Fibroblast of mammary gland (primary cell): Measurements from ENCODE around the gene OMA1.
"Not testable (repeated sequence)": the region's sequence is repeated elsewhere in the genome, so short reads cannot be mapped to it uniquely, and the experiment has no call there.

Experiments
- DNase-seq: peaks from one replicate; pipeline ENCODE4 v3.0.0-alpha.2; 2010; ENCODE audit warnings: low read depth
- H3K4me3 ChIP-seq: 2 replicates; pipeline ENCODE4 v1.5.1; 2011; ENCODE audit warnings: low read depth, mild to moderate bottlenecking, low read length, moderate library complexity; ENCODE audit not compliant: control insufficient read depth
- TF ChIP-seq, protein P1 (sequence below): conservative IDR thresholded peaks from 2 replicates; pipeline ENCODE4 v1.5.1; 2011; ENCODE audit warnings: low read depth, low read length, inconsistent platforms; ENCODE audit not compliant: control insufficient read depth, insufficient read depth

OMA1 gene

DNA sequence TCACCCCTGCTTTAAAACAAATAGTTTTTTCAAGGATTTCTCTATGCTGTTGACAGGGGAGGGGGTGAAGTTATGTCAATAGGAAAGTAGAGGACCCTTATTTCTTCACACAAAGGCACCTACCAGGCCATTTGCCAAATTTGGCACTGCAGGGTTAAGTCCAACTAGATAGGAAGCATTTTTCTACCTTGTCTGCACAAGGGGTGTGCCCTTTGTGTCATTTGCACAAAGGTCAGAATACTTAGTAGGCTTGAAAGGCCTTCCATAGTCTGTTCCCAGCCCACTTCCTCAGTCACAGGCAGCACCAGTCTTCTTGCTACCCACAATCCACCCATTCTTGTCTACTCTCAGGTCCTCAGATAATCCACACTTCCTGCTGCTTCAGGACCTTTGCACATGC is 23.6 kb upstream of the OMA1 start:
- TF ChIP-seq, protein P1, sequence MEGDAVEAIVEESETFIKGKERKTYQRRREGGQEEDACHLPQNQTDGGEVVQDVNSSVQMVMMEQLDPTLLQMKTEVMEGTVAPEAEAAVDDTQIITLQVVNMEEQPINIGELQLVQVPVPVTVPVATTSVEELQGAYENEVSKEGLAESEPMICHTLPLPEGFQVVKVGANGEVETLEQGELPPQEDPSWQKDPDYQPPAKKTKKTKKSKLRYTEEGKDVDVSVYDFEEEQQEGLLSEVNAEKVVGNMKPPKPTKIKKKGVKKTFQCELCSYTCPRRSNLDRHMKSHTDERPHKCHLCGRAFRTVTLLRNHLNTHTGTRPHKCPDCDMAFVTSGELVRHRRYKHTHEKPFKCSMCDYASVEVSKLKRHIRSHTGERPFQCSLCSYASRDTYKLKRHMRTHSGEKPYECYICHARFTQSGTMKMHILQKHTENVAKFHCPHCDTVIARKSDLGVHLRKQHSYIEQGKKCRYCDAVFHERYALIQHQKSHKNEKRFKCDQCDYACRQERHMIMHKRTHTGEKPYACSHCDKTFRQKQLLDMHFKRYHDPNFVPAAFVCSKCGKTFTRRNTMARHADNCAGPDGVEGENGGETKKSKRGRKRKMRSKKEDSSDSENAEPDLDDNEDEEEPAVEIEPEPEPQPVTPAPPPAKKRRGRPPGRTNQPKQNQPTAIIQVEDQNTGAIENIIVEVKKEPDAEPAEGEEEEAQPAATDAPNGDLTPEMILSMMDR: no peak
- DNase-seq: no peak
- no peak overlapping the region for H3K4me3 ChIP-seq

DNA sequence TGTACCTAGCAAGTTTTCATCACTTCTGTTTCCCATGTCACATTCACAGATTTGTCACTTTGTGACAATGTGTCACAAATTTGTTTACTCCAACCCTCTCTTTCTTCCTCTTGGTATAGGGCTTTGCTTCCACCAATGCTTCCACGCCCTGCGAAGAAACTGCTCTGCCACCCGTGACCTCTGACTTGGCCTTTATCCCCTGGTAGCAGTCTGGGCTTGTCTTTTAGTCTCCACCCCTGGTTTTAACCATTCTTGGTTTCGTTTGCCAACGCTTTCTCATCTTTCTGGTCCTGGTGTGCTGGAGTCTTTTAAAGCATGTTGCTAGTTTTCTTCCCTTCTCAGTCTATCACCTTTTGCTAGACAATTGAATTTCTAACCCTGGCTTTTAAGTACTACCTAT is 22.4 kb upstream of the OMA1 start:
- TF ChIP-seq, protein P1: no peak
- no peak overlapping the region for H3K4me3 ChIP-seq
- no peak for DNase-seq

DNA sequence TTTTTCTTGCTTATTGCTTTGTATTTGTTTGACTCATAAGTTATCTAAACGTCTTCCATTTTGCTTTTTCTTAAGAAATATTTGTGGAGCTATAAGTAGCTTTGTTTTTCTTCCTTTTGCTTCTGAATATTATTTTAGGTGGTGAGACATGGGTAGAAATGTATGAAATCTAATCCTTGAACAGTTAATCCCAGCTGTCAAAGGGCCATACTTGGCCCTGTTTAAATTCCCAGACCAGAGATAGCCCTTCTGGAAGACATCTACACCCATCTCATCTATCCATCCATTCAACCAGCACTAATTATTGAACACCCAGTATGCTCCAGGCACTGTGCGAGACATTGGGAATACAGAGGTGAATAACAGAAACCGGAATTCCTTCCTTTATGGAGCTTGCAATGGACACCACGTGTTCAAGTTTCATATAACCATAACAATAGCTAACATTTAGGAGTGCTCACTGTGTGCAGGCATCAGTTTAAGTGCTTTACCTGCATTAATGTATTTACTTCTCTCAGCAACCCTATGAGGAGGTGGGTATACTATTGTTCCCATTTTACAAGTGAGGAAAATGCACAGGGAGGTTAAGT is 21.8 kb upstream of the OMA1 start:
- no peak overlapping the region for H3K4me3 ChIP-seq
- TF ChIP-seq, protein P1: no peak
- no peak for DNase-seq

DNA sequence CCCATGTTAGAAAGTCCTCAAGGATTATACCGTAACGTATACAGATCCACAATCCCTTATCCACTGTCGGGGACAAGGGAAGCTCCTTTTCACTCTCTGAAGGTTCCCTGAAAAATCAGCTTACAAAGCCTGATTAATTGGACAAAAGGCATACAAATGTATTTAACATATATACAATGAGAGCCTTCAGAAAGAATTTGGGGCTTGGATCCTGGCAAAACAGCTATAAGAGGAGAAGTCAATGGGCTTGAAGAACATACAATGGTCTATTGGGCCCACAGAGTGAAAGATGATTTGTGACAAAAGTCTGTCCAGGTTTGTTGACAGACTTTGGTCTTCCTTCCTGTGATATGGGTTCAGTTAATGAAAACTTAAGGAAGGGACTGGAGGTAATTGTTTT is 19.8 kb upstream of the OMA1 start:
- no peak overlapping the region for H3K4me3 ChIP-seq
- TF ChIP-seq, protein P1: no peak
- DNase-seq: no peak

DNA sequence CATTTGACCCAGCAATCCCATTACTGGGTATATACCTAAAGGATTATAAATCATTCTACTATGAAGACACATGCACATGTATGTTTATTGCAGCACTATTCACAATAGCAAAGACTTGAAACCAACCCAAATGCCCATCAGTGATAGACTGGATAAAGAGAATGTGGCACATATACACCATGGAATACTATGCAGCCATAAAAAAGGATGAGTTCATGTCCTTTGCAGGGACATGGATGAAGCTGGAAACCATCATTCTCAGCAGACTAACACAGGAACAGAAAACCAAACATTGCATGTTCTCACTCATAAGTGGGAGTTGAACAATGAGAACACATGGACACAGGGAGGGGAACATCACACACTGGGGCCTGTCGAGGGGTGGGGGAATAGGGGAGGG is 17.2 kb upstream of the OMA1 start:
- DNase-seq, H3K4me3 ChIP-seq: not testable (repeated sequence)

DNA sequence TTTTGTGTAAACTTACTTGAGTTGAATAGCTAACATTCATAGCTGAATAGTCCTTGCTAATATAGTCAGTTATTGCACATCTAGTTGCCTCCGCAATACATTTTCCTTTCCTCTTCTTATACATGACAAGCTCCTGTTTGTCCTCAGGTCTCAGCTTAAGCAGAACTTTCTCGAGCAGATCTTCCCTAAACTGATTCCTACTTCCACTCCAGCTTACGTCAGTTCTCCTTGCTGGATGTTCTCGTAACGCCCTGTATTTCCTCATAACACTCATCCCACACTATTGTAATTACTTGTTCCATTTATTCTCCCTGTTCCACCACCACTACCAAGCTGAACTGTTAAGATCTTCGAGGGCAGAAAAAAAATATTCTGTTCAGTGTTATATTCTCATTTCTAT is 15.1 kb upstream of the OMA1 start:
- H3K4me3 ChIP-seq: no peak overlapping the region
- TF ChIP-seq, protein P1: no peak
- DNase-seq: no peak

DNA sequence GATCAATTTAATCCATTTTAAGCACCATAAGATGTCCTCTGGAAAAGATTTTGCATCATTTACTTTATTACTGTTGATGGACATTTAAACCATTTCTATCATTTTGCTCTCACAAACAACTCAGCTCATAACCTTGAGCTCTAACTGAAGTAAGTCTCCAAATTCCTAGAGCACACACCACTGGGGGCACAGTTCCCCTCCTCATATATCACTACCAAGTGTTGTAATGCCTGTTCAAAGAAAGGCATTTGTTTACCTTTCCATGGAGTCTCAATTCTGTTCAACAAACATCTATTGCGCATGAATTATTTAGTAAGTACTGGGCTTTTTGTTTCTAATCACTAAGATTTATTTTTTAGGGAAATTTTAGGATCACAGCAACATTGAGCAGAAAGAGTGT is 8.9 kb upstream of the OMA1 start:
- no peak overlapping the region for H3K4me3 ChIP-seq
- TF ChIP-seq, protein P1: no peak
- no peak for DNase-seq
